GM19193 (cell line): ENCODE measurements around the gene HERC6.

Experiments used
- POLR2A ChIP-seq: IDR thresholded peaks from 4 replicates; pipeline ENCODE4 v1.6.1; 2011; ENCODE audit not compliant: insufficient read depth, insufficient read length; ENCODE audit errors: extremely low read depth

The HERC6 gene

GRCh38 chr4:88457307-88458103 lies 78.9 kb downstream of the HERC6 start:
- TF ChIP-seq POLR2A: no peak

- TF ChIP-seq POLR2A: no peak
Measured at GRCh38 chr4:88458104-88458740, 79.6 kb downstream of the HERC6 start.

GRCh38 chr4:88465653-88466192 lies 87.1 kb downstream of the HERC6 start:
- no peak for TF ChIP-seq POLR2A

GRCh38 chr4:88467392-88467791 lies 88.7 kb downstream of the HERC6 start:
- TF ChIP-seq POLR2A: no peak

GRCh38 chr4:88477229-88477860 lies 98.7 kb downstream of the HERC6 start:
- no peak for TF ChIP-seq POLR2A

- TF ChIP-seq POLR2A: no peak
Measured at GRCh38 chr4:88478247-88478646, 99.6 kb downstream of the HERC6 start.

GRCh38 chr4:88481537-88481936 lies 102.9 kb downstream of the HERC6 start:
- no peak for TF ChIP-seq POLR2A

- TF ChIP-seq POLR2A: no peak
Measured at GRCh38 chr4:88489100-88489761, 110.6 kb downstream of the HERC6 start.
